Right lobe of liver (tissue), 4 donors: ENCODE measurements around the gene OGA.

Source experiments
- CTCF ChIP-seq, 4 donors: fragments of 200-600 bp in 3 of 4; fragments of 450-650 bp in 1 of 4; IDR thresholded peaks; one replicate each; pipeline versions ENCODE4 v1.5.1 to v1.8.0; 2016 to 2022; ENCODE audit warnings: antibody characterized with exemption in 4 of 4, mild to moderate bottlenecking in 2 of 4
- POLR2A ChIP-seq: fragments of 450-650 bp; IDR thresholded peaks from one replicate; pipeline ENCODE4 v1.6.1; 2017; ENCODE audit warnings: antibody characterized with exemption, mild to moderate bottlenecking
- donor health status: DM: no; HTN: no; CAD: no.
- donor health status: DM: no; HTN: no; CAD: no.
- donor health status: DM: no; HTN: yes; CAD: no.

- TF ChIP-seq CTCF (IDR thresholded peaks at IDR 0.05) = no peak
- no peak for TF ChIP-seq POLR2A
These were observed 11.5 kb upstream of the OGA start for GRCh38 chr10:101829561-101830315.
